DMS114 treated with DMSO at 0.1 percent for 48 hours (cell line): Measurements from ENCODE around the gene MUC6.

Experiments used
- DNase-seq: peaks from one replicate; lab custom pipeline; 2025; ENCODE audit not compliant: unreplicated experiment; lab: John Stamatoyannopoulos, UW

Gene MUC6

DNA sequence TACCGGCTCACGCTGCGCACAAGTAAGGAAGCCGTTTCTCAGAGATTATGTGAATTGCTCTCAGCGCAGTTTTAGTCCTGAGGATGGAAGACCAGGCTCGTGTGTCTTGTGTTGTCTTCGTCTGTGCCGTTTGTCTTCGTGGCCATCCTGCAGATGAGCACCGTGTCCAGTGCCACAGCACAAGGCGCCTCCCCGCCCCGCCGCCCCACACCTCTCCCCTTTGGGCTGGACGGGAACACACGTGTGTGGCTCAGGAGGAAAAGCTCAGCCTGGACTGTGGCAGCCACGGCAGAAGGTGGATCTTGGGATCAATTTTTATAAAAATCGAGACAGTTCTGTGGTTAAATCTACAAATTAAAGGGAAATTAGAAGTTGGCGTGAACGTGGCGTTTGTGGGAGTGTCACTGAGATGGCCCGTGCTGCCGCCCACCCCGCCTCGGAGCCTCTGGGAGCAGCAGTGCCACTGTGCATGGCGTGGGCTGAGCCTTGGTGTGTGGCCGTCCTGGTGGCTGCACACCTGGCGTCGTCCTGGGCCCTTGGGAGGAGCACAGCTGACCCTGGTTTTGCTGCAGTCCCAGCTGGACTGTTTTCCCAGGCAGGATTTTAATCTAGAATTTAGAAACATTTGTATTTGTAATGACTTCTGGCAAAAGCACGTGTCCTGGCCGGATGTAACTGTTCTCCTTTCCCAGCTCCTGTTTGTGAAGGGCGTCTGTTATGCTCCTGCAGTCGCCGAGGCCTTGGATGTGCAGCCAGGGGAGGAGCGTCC is 25.8 kb downstream of the MUC6 start:
- no peak for DNase-seq

DNA sequence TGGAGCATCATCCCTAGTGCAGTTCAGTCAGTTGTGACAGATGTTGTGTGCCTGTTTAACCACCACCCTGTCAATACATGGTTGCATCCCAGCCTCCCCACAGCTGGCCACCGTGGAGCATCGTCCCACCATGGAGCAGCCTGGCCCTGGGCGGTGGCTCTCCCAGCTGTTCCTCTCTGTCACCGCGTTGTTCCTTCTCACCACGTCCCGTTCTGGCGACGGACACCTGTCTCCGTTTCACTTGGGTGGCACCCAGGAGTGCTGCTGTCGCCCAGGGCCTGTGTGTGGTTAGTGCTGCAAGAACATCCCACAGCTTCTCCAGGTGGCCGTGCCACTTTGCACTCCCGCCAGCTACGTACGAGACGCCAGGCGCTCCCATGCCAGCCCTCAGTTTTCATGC is 26.5 kb downstream of the MUC6 start:
- DNase-seq: no peak

DNA sequence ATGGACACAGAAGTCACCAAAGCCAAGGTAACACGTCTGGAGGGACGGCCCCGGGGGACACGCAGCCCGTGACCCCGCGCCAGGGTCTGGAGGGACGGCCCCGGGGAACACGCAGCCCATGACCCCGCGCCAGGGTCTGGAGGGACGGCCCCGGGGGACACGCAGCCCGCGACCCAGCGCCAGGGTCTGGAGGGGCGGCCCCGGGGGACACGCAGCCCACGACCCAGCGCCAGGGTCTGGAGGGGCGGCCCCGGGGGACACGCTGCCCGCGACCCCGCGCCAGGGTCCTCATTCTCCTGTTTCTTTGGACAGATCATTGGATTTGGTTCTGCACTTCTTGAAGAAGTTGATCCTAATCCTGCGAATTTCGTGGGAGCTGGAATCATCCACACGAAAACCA is 27.1 kb downstream of the MUC6 start:
- no peak for DNase-seq

DNA sequence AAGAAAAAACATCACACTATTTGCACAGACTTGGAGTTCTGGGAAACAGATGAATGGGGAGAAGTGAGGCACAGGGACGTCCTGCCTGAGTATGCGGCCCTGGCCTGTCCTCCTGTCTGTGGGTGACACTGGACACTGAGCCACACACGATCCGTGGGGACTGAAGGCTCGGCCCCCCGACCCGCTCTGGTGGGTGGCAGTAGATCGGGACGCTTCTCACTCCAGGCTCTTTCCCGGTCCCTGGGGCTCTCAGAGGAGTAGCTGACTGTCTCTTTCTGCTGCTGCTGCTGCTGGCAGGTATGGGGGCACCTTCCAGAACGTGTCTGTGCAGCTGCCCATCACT is 27.7 kb downstream of the MUC6 start:
- no peak for DNase-seq

DNA sequence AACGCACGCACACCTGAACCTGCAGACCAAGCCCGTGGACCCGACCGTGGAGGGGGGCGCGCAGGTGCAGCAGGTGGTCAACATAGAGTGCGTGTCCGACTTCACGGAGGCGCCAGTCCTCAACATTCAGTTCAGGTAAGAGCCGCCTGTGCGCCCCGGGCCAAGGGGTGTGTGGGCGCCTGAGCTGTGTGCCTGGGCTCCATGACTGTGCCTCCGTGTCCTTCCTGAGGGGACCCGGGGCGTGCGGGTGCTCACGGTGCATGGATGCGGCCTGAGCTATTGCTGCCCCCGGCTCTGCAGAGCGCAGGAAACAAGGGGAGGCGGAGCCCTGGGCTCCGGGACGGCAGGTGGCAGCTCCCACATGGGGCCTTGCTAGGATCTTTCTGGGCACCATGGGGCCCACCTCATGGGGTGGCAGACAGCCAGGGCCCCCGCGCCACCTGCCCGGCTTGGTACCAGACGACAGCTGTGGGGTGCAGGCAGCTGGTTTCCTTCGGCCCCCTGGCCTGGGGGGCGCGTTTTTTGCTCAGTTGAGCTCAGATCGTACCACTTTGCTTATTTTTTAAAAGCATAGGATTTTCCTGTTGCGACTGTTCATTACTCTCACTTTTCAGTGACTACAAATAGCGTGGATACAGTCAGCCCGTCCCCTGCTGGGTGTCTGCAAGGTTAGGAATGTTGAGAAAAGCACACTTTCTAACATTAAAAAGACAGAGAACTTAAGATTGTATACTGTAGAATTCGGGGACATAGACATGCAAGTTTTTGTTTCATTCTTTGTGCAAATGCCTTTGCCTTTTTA is 28.3 kb downstream of the MUC6 start:
- DNase-seq: no peak

DNA sequence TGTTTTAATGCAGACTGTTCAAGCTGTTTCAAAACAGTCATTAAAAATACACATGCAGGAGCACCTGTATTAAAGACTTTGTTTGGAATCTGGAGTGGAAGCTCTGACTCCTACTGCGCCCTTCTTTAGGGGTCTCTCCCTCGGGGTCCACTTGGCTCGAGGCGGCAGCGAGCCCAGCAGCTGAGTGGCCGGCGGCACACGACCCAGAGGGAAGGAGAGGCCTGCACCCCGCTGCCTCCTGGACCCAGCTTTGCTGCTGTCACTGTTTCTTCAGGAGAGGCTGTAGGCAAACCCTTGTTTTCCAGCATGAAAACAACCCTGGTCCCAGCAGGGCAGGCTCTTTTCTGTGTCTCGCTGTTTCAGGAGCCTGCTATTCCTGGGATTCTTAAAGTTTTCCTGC is 29.2 kb downstream of the MUC6 start:
- no peak for DNase-seq

DNA sequence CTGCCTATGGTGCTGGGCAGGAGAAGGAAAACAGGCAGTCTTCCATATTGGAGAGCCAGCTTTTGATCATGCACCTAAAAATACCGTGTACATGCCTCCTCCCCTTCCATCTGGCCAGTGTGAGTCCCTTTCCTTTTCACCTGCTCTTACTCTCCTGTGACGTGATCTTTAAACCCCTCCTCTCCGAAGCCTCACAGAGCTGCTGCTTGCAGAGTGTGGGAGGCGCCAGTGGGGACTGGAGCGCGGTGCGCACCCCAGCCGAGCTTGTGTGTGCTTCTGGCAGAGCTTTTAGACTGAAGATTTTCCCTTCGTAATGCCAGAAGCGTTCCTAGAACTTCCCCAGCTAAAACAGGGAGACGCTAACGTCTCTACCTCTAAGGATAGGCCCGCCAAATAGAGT is 29.8 kb downstream of the MUC6 start:
- no peak for DNase-seq

DNA sequence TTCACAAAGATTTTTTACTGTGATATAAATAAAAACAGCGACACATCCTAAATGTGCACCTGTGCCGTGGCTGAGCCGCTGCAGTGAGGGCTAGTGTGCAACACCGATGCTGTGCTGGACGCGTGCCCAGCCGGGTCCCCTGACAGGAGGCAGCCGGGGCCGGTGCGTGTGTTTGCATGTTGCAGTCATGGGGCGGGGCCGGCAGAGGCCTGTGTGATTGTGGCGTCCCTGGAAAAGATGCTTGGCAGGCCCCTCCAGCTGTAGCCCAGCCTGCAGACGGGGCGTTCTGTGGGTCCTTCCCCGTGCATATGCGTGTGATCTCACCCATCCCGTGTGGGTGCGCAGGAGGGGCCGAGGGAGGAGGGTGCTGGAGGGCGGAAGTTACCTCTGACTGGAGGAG is 30.6 kb downstream of the MUC6 start:
- no peak for DNase-seq

DNA sequence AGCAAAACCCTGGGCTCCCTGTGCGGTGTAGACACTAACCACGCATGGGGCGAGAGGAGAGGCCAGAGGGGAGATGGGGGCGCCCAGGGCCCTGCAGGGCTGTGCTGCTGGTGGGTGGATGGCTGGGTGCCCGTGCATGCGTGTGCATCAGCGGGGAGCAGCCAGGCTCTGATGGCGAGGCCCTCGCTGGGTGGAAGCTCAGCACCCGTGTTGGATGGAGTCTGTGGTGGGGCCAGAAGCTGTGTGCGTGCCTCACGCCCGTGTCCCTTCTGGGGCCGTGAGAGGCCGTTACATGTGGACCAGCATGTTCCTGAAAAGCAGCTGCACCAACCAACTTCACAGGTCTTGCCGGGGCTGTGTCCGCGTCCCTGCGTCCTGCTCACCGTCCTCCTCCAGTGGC is 33.4 kb downstream of the MUC6 start:
- DNase-seq: no peak

DNA sequence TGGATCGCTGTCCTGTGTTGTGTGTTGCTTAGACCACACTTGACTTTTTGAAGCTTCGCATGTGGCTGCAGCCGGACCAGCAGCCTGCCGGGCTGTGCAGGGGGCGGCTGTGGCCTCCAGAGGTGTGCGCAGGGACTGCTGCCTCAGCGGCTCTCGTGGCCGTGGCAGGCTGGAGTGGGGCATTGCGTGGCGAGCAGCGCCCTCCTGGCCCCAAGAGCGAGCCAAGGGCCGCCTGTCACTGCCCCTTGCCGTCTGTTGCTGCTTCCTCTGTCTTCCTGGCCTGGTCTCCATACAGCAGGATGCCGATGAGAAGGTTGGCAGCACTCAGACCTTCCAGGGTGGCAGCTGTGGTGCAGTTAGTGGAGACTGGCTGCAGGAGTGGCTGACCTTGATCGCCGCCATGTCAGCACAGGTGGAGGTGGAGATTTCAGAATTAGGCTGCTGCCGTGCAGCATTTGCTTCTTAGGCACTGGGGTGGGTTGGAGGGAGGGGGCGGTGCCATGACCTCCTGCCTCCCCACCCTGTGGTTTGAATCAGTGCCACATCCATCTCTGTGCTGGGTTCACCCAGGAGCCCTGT is 34.0 kb downstream of the MUC6 start:
- no peak for DNase-seq

DNA sequence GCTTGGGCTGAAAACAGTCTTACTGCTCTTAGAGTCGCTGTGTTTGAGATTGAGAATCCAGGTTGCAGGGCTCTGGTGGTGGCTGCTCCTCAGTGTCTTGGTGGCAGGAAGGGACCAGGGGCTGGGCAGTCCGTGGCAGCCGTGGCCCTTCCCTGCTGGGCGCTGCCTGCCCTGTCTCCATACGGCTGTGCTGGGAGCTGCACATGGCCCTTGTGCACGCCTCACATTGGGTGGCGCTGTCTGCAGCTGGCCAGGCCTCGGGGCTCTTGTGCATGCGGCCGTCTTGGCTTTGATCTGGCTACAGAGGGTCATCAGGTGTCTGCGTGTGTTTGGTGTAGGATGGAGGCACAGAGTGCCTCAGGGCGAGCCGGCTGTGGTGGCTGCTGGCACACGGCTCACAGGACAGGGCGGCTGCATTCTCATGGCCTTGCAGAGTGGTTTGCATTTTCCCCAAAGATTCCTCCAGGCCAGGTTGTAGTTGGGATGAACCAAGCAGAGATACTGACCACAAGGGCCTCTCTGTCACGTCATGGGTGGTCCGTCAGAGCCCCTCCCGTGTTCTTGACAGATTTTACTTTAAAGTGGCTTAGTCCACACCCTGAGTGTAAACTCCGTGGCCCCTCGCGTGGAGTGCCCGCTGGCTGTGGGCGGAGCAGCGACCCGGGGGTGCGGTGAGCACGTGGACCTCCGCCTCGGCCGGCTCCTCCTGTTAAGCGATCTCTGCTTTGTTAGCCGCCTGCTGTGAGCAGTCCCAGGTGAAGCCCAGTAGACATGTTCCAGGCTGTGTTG is 34.7 kb downstream of the MUC6 start:
- no peak for DNase-seq

DNA sequence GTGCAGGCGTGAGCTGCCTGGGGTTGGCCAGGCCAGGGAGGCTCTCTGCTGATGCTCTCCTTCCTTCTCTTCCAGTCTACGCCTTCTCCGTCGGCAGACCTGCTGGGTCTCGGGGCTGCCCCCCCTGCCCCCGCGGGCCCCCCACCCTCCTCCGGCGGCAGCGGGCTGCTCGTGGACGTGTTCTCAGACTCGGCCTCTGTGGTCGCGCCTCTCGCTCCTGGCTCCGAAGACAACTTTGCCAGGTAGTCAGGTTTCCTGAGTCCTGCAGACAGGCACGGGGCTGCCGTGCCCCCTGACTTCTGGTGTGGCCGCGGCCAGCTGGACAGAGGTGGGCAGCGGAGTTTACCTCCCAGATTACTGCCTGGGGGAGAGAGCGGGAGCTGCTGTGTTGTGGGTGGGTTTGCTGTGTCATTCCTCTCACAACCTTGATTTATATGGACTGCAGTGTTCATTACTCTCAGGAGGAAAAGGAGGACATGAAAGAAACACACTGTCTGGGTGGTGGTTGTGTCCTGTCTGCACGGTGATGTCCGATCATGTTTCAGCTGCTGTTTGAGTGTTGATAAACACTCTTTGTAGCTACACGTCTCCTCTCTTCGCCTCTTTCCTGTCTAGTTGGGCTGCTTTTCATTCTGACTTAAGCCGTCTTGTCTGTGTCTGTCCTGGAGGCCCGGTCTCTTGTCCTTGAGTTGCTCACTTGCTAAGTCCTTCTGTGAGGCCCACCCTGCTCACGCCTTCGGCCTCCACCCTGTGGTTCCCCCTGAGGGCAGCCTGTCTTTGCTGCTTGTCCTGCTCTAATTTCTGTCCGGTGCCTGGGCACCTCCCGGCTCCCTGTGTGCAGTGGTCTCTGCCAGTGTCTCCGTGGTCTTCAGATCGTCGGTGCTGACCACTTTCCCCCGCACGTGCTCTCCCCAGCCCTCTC is 35.9 kb downstream of the MUC6 start:
- DNase-seq: no peak

DNA sequence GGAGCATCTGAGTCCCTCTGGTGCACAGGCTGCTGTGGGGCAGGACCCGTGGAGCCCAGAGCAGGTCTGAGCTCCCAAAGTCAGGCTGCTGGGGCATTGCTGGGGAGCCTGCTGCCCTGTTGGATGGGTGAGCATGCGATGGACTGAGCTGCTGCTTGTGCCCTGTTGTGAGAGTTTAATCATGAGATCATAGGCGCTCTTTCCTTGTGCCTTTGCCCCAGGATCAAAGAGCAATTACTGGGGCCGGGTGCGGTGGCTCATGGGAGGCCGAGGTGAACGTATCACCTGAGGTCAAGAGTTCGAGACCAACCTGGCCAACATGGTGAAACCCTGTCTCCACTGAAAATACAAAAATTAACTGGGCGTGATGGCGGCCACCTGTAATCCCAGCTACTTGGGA is 37.5 kb downstream of the MUC6 start:
- DNase-seq: no peak

DNA sequence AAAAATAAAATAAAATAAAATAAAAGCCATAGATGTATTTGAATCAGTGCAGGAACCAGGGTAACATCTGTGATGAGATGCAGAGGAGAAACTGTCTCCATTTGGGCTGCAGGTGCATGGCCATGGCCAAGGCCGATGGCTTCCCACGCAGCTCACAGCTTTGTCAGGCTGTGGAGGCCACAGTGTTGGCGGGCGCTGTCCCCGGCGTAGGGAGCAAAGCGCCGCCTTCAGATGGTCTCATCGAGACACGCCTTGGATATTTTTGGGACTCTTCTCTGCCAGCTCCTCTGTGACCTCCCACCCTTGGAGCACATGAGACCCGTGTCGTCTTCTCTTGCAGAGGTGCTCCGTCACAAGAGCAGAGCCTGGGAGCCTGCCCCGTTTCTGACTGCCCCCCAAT is 38.6 kb downstream of the MUC6 start:
- no peak for DNase-seq

DNA sequence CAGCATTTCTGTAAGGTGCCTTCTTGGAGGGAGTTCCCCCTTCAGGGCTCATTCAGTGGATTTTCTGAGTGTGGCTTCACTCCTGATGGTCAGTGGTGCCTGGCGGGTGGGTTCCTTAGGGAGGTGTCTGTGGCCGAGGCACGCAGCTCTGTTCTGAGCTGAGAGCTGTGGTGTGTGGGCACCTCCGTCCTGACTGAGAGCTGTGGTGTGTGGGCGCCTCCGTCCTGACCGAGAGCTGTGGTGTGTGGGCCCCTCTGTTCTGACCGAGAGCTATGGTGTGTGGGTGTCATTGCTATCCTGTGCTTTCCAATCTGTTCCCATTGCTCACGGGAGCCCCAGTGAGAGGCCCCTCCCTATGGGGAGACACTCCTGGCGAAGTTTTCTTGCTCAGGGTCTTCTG is 39.8 kb downstream of the MUC6 start:
- DNase-seq: no peak

DNA sequence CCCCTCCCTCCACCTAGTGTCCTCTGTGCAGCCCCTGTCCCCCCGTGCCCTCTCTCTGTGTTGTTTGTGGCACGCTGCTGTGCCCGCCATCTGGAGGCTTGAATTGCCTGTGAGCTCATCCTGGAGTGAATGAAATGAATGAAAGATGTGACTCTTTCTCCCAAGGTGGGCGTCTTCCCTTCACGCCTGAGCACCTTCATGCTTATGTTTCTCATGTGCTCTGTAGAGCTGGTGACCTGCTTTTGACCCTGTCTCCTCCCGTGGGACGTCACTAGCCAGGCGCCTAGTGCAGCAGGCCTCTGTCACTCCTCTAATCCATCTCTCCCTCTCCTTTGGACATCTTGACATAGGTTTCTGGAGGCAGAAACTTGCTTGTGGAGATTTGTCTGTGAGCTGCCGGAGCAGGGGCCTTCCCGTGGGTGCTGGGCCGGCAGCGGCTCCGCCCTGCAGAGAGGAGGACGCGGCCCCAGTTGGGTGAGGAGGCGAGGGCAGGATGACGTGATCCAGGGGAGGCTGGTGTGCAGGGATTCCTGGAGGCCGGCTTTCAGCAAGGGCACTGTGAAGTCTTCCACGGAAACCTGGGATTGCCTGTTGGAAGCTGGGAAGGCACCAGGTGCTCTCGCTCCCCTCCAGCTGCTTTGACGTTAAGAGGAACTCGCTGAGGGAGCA is 40.6 kb downstream of the MUC6 start:
- DNase-seq: no peak

DNA sequence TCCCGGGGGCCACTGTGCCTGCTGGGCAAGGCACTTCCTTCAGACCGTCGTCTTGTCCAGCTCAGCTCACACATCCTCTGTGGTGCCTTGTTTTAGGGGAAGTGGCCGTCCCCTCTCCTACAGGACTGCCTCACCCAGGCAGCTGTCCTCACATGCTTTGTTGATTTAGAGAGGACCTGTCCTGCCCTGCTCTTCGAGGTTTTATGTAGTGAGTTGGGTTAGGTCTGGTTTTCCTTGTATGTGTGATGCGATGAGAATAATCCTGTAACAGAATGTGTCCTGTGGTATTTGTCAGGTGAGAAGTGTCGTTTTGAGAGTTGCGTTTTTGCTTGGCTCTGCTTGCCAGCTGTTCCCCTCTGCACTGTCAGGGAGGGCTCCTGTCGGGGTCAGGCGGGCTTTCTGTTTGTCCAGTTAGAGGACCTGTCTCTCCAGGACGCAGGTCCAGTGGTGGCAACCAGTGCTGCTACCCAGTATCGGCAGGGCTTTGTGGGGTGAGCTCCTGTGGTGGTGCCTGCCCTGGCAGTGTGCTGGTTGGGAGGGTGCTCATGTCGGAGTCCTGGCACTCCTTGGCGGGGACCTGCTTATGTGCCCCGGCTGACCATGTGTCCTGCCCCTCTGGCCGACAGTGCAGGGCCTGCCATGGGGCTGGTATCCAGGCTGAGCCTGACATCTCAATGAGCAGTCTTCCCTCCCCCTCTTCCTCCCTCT is 41.3 kb downstream of the MUC6 start:
- DNase-seq: no peak

DNA sequence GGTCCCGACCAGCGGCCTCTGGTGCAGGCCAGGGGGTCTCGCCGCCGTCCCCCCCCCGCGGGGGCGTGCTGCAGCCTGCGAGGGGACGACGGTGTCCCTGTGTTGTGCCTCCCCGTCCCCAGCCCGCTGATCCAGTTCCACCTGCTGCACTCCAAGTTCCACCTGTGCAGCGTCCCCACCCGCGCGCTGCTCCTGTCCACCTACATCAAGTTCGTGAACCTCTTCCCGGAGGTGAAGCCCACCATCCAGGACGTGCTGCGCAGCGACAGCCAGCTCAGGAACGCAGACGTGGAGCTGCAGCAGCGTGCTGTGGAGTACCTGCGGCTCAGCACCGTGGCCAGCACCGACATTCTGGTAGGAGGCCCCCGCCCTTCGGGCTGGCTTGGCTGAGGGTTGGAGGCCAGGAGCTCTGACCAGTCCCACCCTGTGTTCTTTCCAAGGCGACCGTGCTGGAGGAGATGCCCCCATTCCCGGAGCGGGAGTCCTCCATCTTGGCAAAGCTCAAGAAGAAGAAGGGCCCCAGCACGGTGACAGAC is 42.8 kb downstream of the MUC6 start:
- DNase-seq: no peak

DNA sequence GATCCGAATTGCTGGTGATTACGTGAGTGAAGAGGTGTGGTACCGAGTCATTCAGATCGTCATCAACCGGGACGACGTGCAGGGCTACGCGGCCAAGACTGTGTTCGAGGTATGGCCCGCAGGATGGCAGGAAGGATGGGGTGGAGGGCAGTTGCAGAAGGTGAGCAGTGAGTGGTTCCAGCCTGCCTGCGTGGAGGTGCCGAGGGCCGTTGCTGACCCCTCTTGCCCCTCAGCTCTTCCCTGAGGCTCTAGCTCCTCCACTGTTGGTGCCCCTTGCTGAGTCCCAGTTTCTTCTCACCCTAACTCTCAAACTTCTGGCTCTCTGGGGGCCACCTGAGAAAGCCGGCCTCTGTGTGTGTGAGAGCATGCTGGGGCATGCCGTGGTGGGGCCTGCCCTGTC is 43.9 kb downstream of the MUC6 start:
- no peak for DNase-seq
